OCI-LY1 (cell line): ENCODE results near the gene SOWAHD.
A peak's percentile ranks its signal among the peaks of the same experiment; 100 is the strongest.

ENCODE experiments used
- H2AFZ ChIP-seq: fragments of 200-600 bp; sonication (generic), shearing (Covaris generic); 2 replicates; pipeline ENCODE4 v1.6.0; 2014; ENCODE audit warnings: antibody characterized with exemption, mild to moderate bottlenecking, low read length
- H3F3A ChIP-seq: fragments of 200-600 bp; sonication (generic), shearing (Covaris generic); 2 replicates; pipeline ENCODE4 v1.6.0; 2014; ENCODE audit warnings: mild to moderate bottlenecking, antibody characterized with exemption, low read length, moderate library complexity; ENCODE audit not compliant: insufficient read depth
- H3K27ac ChIP-seq: fragments of 200-600 bp; sonication (generic); 2 replicates; pipeline ENCODE4 v1.5.1; 2014; ENCODE audit warnings: low read length, mixed run types, mild to moderate bottlenecking, low read depth; ENCODE audit not compliant: poor library complexity, severe bottlenecking
- H3K27me3 ChIP-seq: fragments of 200-600 bp; sonication (generic); 2 replicates; pipeline ENCODE4 v1.6.0; 2014; ENCODE audit warnings: antibody characterized with exemption, mild to moderate bottlenecking, low read length, moderate library complexity; ENCODE audit not compliant: insufficient read depth
- H3K36me3 ChIP-seq: fragments of 200-600 bp; sonication (generic); 2 replicates; pipeline ENCODE4 v1.6.1; 2014; ENCODE audit warnings: mild to moderate bottlenecking, antibody characterized with exemption, low read length, moderate library complexity, mixed read lengths; ENCODE audit not compliant: insufficient read depth
- H3K4me1 ChIP-seq: fragments of 200-600 bp; sonication (generic); 2 replicates; pipeline ENCODE4 v1.5.1; 2014; ENCODE audit warnings: mild to moderate bottlenecking, low read length, moderate library complexity; ENCODE audit not compliant: insufficient read depth, severe bottlenecking
- H3K4me2 ChIP-seq: fragments of 200-600 bp; sonication (generic), shearing (Covaris generic); 2 replicates; pipeline ENCODE4 v1.6.1; 2014; ENCODE audit warnings: low read length
- H3K4me3 ChIP-seq: fragments of 200-600 bp; sonication (generic); 2 replicates; pipeline ENCODE4 v1.5.1; 2014; ENCODE audit warnings: low read length, low read depth, mild to moderate bottlenecking, mixed read lengths; ENCODE audit not compliant: poor library complexity, severe bottlenecking
- H3K79me2 ChIP-seq: fragments of 200-600 bp; shearing (Covaris generic); 2 replicates; pipeline ENCODE4 v1.6.1; 2016; ENCODE audit warnings: mixed run types, low read length, mixed read lengths; ENCODE audit not compliant: insufficient read depth
- H3K9ac ChIP-seq: fragments of 200-600 bp; sonication (generic), shearing (Covaris generic); 2 replicates; pipeline ENCODE4 v1.6.1; 2014; ENCODE audit warnings: mild to moderate bottlenecking, low read length, mixed read lengths
- H3K9me2 ChIP-seq: fragments of 200-600 bp; sonication (generic), shearing (Covaris generic); 2 replicates; pipeline ENCODE4 v1.6.1; 2014; ENCODE audit warnings: low read depth, mild to moderate bottlenecking, low read length, mixed read lengths
- H3K9me3 ChIP-seq: fragments of 200-600 bp; shearing (Covaris generic); 2 replicates; pipeline ENCODE4 v1.6.1; 2014; ENCODE audit warnings: low read length, mixed read lengths
- H4K20me1 ChIP-seq: fragments of 200-600 bp; sonication (generic), shearing (Covaris generic); 2 replicates; pipeline ENCODE4 v1.6.0; 2016; ENCODE audit warnings: mild to moderate bottlenecking, low read length; ENCODE audit not compliant: insufficient read depth
- CTCF ChIP-seq: fragments of 200-600 bp; sonication (generic), shearing (Covaris generic); IDR thresholded peaks from 2 replicates; pipeline ENCODE4 v1.5.1; 2017; ENCODE audit warnings: mild to moderate bottlenecking, antibody characterized with exemption, low read length, moderate library complexity, mixed read lengths
- EZH2 ChIP-seq: fragments of 200-600 bp; sonication (generic), shearing (Covaris generic); IDR thresholded peaks from 2 replicates; pipeline ENCODE4 v1.8.0; 2017; ENCODE audit warnings: borderline replicate concordance, mixed run types, mild to moderate bottlenecking, antibody characterized with exemption, low read length, moderate library complexity, mixed read lengths

The SOWAHD gene

GRCh38 chrX:119759248-119759766, 919 bp downstream of the SOWAHD start:
- no peaks in the 10 kb centered on the region for H3K9me3 ChIP-seq
- H3K27ac ChIP-seq: peak overlapping the region; percentile 93
- peak overlapping the region; percentile 70; the same call in 1 of the 2 replicates for H3K9ac ChIP-seq
- H4K20me1 ChIP-seq: no peaks in the 10 kb centered on the region
- H3K36me3 ChIP-seq: no peaks in the 10 kb centered on the region
- no peaks in the 10 kb centered on the region for H3K27me3 ChIP-seq
- H3K4me1 ChIP-seq: peaks cover 80% of the 10 kb centered on the region
- H3K9me2 ChIP-seq: no peaks in the 10 kb centered on the region
- peak overlapping the region; percentile 74 for H3K4me3 ChIP-seq
- H3K79me2 ChIP-seq: no peaks in the 10 kb centered on the region
- H2AFZ ChIP-seq: no peak overlapping the region
- no peak for TF ChIP-seq CTCF
- no peak for TF ChIP-seq EZH2
- 0 out of 2 replicates have a peak, but pooled peaks cover 6% of the 10 kb centered on the region for H3F3A ChIP-seq
- H3K4me2 ChIP-seq: peak overlapping the region; percentile 84

- peak overlapping the region; percentile 93 for H3K27ac ChIP-seq
- TF ChIP-seq EZH2 (no peak), CTCF (no peak)
- peak overlapping the region; percentile 74 for H3K4me3 ChIP-seq
Measured at GRCh38 chrX:119760026-119760877, 1.9 kb downstream of the SOWAHD start.

GRCh38 chrX:119762718-119763117, 4.3 kb downstream of the SOWAHD start:
- no peak overlapping the region for H3K4me3 ChIP-seq
- no peaks in the 10 kb centered on the region for H4K20me1 ChIP-seq
- no peaks in the 10 kb centered on the region for H3K9me3 ChIP-seq
- H3K9ac ChIP-seq: no peak overlapping the region
- no peaks in the 10 kb centered on the region for H3K36me3 ChIP-seq
- peaks cover 52% of the 10 kb centered on the region for H3K4me1 ChIP-seq
- peak overlapping the region; percentile 61 for H3K27ac ChIP-seq
- H3K4me2 ChIP-seq: no peak overlapping the region
- H3K79me2 ChIP-seq: no peaks in the 10 kb centered on the region
- no peak for TF ChIP-seq EZH2
- TF ChIP-seq CTCF: no peak
- no peak overlapping the region for H2AFZ ChIP-seq
- no peaks in the 10 kb centered on the region for H3K9me2 ChIP-seq
- H3F3A ChIP-seq: no peaks in the 10 kb centered on the region
- H3K27me3 ChIP-seq: no peaks in the 10 kb centered on the region

More at GRCh38 chrX:119760026-119760877, 1.9 kb downstream of the SOWAHD start:
- H3K9me2 ChIP-seq: no peaks in the 10 kb centered on the region
- no peaks in the 10 kb centered on the region for H3K79me2 ChIP-seq
- no peaks in the 10 kb centered on the region for H3K36me3 ChIP-seq
- no peak overlapping the region for H2AFZ ChIP-seq
- H3K4me1 ChIP-seq: peaks cover 76% of the 10 kb centered on the region
- H3K27me3 ChIP-seq: no peaks in the 10 kb centered on the region
- H3K9ac ChIP-seq: peak overlapping the region; percentile 70; the same call in 1 of the 2 replicates
- 0 out of 2 replicates have a peak, but pooled peaks cover 6% of the 10 kb centered on the region for H3F3A ChIP-seq
- H4K20me1 ChIP-seq: no peaks in the 10 kb centered on the region
- no peaks in the 10 kb centered on the region for H3K9me3 ChIP-seq
- peak overlapping the region; percentile 84 for H3K4me2 ChIP-seq
